Hepatocyte (in vitro differentiated cells): ENCODE results near the gene PLPPR1. TPM values are rescaled to one million over a fixed set of nuclear protein-coding genes. Genes with fewer than 3 reads are reported as not detected.

Experiments
- DNase-seq: peaks from one replicate; pipeline ENCODE4 v3.0.0-alpha.2; 2016; ENCODE audit warnings: low spot score
- H2AFZ ChIP-seq: fragments of 200-600 bp; sonication (generic); 2 replicates; pipeline ENCODE4 v1.6.0; 2016; ENCODE audit warnings: antibody characterized with exemption, mild to moderate bottlenecking
- H3K27ac ChIP-seq: fragments of 200-600 bp; sonication (generic); 2 replicates; pipeline ENCODE4 v1.5.1; 2016; ENCODE audit warnings: mild to moderate bottlenecking
- H3K27me3 ChIP-seq: fragments of 200-600 bp; sonication (generic); 2 replicates; pipeline ENCODE4 v1.6.1; 2016
- H3K36me3 ChIP-seq: fragments of 200-600 bp; sonication (generic); replicated peaks from 2 replicates; pipeline ENCODE4 v1.5.1; 2016; ENCODE audit warnings: low read depth; ENCODE audit not compliant: insufficient read depth
- H3K4me1 ChIP-seq: fragments of 200-600 bp; sonication (generic); 2 replicates; pipeline ENCODE4 v1.5.1; 2016; ENCODE audit warnings: mild to moderate bottlenecking, moderate library complexity; ENCODE audit not compliant: insufficient read depth
- H3K4me2 ChIP-seq: fragments of 200-600 bp; sonication (generic); 2 replicates; pipeline ENCODE4 v1.6.0; 2016
- H3K4me3 ChIP-seq: fragments of 200-600 bp; sonication (generic); 2 replicates; pipeline ENCODE4 v1.5.1; 2016; ENCODE audit warnings: mild to moderate bottlenecking
- H3K79me2 ChIP-seq: fragments of 200-600 bp; sonication (generic); 2 replicates; pipeline ENCODE4 v1.6.0; 2017; ENCODE audit warnings: mild to moderate bottlenecking
- H3K9me2 ChIP-seq: fragments of 200-600 bp; sonication (generic); replicated peaks from 2 replicates; pipeline ENCODE4 v1.6.0; 2017; ENCODE audit warnings: mild to moderate bottlenecking; ENCODE audit not compliant: insufficient read depth
- H3K9me3 ChIP-seq: fragments of 200-600 bp; sonication (generic); 2 replicates; pipeline ENCODE4 v1.5.1; 2016; ENCODE audit warnings: low read depth, mild to moderate bottlenecking
- H4K20me1 ChIP-seq: fragments of 200-600 bp; sonication (generic); 2 replicates; pipeline ENCODE4 v1.6.0; 2016; ENCODE audit warnings: mild to moderate bottlenecking; ENCODE audit not compliant: insufficient read depth, poor library complexity, severe bottlenecking
- EZH2 ChIP-seq: fragments of 200-600 bp; sonication (generic); IDR thresholded peaks from 2 replicates; pipeline ENCODE4 v1.6.1; 2016; ENCODE audit warnings: antibody characterized with exemption, mild to moderate bottlenecking, borderline replicate concordance
- EZH2phosphoT487 ChIP-seq: fragments of 200-600 bp; sonication (generic); IDR thresholded peaks from one replicate; pipeline ENCODE4 v1.6.1; 2018; ENCODE audit warnings: antibody characterized with exemption, mild to moderate bottlenecking, low read depth, moderate library complexity; ENCODE audit not compliant: unreplicated experiment, severe bottlenecking
- WGBS: methylation state at CpG from one replicate; pipeline ENCODE4 v1.1.6; 2016; ENCODE audit warnings: low lambda C conversion rate; ENCODE audit errors: missing lambda C conversion rate; 5-methylcytosine and 5-hydroxymethylcytosine counted together
- polyA plus RNA-seq: library from polyadenylated mRNA; unstranded; fragments of >200 nt; fragmentation: Nextera tagmentation; extraction: Ambion mirVana; gene quantifications from 2 replicates; pipeline ENCODE4 v1.2.1, GENCODE V29; 2016
- total RNA-seq: library from RNA; depleted of rRNA; stranded (reverse); fragments of >200 nt; gene quantifications from 2 replicates; pipeline ENCODE4 v1.2.3, GENCODE V29; 2014
- TF ChIP-seq, protein P1 (sequence below): fragments of 200-600 bp; sonication (generic); IDR thresholded peaks from 2 replicates; pipeline ENCODE4 v1.5.1; 2016; ENCODE audit warnings: antibody characterized with exemption, mild to moderate bottlenecking; ENCODE audit not compliant: poor library complexity

Gene PLPPR1
- total and polyA plus RNA-seq, 2 experiments from 2014 or later = 0.27 to 2.1 TPM

GRCh38 chr9:101032426-101032825, 3.9 kb downstream of the PLPPR1 start:
- H3K27ac ChIP-seq = no peak overlapping the region
- 85% methylated on average over 1 of the region's 1 CpG for WGBS
- TF ChIP-seq EZH2 (no peak), EZH2phosphoT487 (no peak)
- TF ChIP-seq, protein P1, sequence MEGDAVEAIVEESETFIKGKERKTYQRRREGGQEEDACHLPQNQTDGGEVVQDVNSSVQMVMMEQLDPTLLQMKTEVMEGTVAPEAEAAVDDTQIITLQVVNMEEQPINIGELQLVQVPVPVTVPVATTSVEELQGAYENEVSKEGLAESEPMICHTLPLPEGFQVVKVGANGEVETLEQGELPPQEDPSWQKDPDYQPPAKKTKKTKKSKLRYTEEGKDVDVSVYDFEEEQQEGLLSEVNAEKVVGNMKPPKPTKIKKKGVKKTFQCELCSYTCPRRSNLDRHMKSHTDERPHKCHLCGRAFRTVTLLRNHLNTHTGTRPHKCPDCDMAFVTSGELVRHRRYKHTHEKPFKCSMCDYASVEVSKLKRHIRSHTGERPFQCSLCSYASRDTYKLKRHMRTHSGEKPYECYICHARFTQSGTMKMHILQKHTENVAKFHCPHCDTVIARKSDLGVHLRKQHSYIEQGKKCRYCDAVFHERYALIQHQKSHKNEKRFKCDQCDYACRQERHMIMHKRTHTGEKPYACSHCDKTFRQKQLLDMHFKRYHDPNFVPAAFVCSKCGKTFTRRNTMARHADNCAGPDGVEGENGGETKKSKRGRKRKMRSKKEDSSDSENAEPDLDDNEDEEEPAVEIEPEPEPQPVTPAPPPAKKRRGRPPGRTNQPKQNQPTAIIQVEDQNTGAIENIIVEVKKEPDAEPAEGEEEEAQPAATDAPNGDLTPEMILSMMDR = no peak

DNA sequence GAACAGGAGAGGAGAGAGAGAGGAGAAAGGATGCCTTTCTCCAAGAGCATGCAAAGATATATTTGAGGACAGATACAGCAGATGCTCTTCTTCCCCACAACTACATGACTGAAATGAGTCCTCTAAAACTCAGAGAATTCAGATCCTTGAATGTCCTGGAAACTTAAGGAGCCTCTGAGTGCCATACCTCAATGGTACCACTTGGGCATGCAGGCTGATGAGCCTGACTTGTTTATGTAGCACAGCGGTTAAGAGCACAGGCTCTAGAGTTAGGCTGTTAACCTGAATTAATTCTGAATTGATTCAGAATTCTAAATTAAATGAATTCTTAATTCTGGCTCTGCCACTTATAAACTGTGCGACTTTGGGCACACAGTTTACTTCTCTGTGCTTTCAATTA, 5.7 kb downstream of the PLPPR1 start:
- no peaks in the 10 kb centered on the region for H3K36me3 ChIP-seq
- H3K79me2 ChIP-seq = no peaks in the 10 kb centered on the region
- no peak overlapping the region for H2AFZ ChIP-seq
- H3K4me3 ChIP-seq = no peak overlapping the region
- H4K20me1 ChIP-seq = no peaks in the 10 kb centered on the region
- 71% methylated on average over 2 of the region's 2 CpGs for WGBS
- no peaks in the 10 kb centered on the region for H3K9me2 ChIP-seq
- H3K27ac ChIP-seq = no peak overlapping the region
- DNase-seq = no peak
- H3K9me3 ChIP-seq = no peaks in the 10 kb centered on the region
- TF ChIP-seq EZH2 (no peak), EZH2phosphoT487 (no peak)
- TF ChIP-seq, protein P1 = no peak
- peaks cover 58% of the 10 kb centered on the region for H3K27me3 ChIP-seq
- H3K4me2 ChIP-seq = no peak overlapping the region
- H3K4me1 ChIP-seq = peaks cover 7% of the 10 kb centered on the region

More at GRCh38 chr9:101032426-101032825, 3.9 kb downstream of the PLPPR1 start:
- peaks cover 9% of the 10 kb centered on the region for H3K4me1 ChIP-seq
- H3K4me2 ChIP-seq = no peak overlapping the region
- no peaks in the 10 kb centered on the region for H3K79me2 ChIP-seq
- H3K4me3 ChIP-seq = no peak overlapping the region
- H3K27me3 ChIP-seq = peaks cover 69% of the 10 kb centered on the region
- no peaks in the 10 kb centered on the region for H3K36me3 ChIP-seq
- no peaks in the 10 kb centered on the region for H3K9me2 ChIP-seq
- H3K9me3 ChIP-seq = no peaks in the 10 kb centered on the region
- no peak for DNase-seq
- H4K20me1 ChIP-seq = no peaks in the 10 kb centered on the region
- H2AFZ ChIP-seq = no peak overlapping the region

DNA sequence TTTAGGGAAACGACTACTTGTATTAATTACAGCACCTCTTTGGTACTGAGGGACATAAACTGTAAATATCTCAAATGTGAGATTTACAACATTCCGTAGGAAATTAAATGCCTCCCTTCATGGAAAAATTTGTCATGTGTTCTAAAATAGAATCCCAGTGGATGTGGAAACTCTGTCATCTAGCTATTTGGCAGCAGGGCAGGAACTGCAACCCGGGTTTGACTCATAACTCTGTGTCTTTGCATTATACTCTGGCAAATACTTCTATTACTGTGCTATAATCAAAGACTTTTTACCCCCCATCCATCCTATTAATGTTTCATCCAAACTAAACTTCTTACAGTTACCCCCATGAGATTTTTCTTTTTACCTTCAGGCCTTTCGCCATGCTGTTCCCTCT, 6.6 kb downstream of the PLPPR1 start:
- Histone ChIP-seq H3K4me2 (no peak overlapping the region), H3K4me1 (no peaks in the 10 kb centered on the region), H3K27me3 (peaks cover 50% of the 10 kb centered on the region), H3K27ac (no peak overlapping the region), H3K79me2 (no peaks in the 10 kb centered on the region), H3K4me3 (no peak overlapping the region), H3K9me2 (no peaks in the 10 kb centered on the region), H3K36me3 (no peaks in the 10 kb centered on the region), H4K20me1 (no peaks in the 10 kb centered on the region), H2AFZ (no peak overlapping the region), H3K9me3 (no peaks in the 10 kb centered on the region)
- DNase-seq = no peak
- TF ChIP-seq EZH2 (no peak), EZH2phosphoT487 (no peak)
- TF ChIP-seq, protein P1 = no peak
- WGBS = 76% methylated on average over 4 of the region's 4 CpGs

DNA sequence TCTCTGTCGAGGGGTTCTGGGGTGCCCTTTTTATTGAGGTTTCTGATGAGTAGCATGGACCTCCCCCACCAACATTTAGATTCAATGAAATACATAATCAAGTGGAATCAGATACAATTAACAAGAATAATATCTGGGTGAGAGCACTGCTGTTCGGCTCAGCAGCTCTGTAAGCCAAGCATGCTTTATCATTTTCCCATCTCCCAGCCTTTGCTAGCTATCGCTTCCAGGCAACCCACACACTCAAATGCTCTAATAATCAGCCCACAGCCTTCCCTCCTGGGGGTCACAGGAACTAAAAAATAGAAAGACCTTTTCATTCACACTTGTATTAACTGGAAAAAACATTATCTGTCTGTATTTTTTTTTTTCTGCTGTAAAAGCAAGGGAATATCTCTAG, 8.9 kb downstream of the PLPPR1 start:
- WGBS = 68% methylated on average over 3 of the region's 3 CpGs
- DNase-seq = no peak

More for the DNA sequence above, 8.9 kb downstream of the PLPPR1 start:
- no peak overlapping the region for H3K4me3 ChIP-seq
- H4K20me1 ChIP-seq = no peaks in the 10 kb centered on the region
- no peaks in the 10 kb centered on the region for H3K9me3 ChIP-seq
- H3K4me1 ChIP-seq = no peaks in the 10 kb centered on the region
- no peak for TF ChIP-seq EZH2
- TF ChIP-seq, protein P1 = no peak
- H3K27ac ChIP-seq = no peak overlapping the region
- no peaks in the 10 kb centered on the region for H3K36me3 ChIP-seq
- H3K9me2 ChIP-seq = no peaks in the 10 kb centered on the region
- no peaks in the 10 kb centered on the region for H3K79me2 ChIP-seq
- H2AFZ ChIP-seq = no peak overlapping the region
- H3K4me2 ChIP-seq = no peak overlapping the region
- peaks cover 26% of the 10 kb centered on the region for H3K27me3 ChIP-seq
